GM23338 (cell line): Measurements from ENCODE around the gene PLCD4. TPM values are rescaled to one million over a fixed set of nuclear protein-coding genes. Genes with fewer than 3 reads are reported as not detected.

ENCODE experiments used
- ATAC-seq: fragments of 200-7000 bp; cut with Tn5 transposase; 3 replicates; pipeline ENCODE4 v1.9.1; 2020
- DNase-seq: peaks from one replicate; pipeline ENCODE4 v3.0.0-alpha.2; 2015; ENCODE audit warnings: low spot score
- H2AFZ ChIP-seq: fragments of 200-600 bp; sonication (generic); 2 replicates; pipeline ENCODE4 v1.8.0; 2016; ENCODE audit warnings: antibody characterized with exemption, mild to moderate bottlenecking, moderate library complexity
- H3F3A ChIP-seq: fragments of 200-600 bp; sonication (generic); replicated peaks from 2 replicates; pipeline ENCODE4 v1.8.0; 2017; ENCODE audit warnings: antibody characterized with exemption, mixed run types, low read depth
- H3K27ac ChIP-seq: fragments of 200-600 bp; sonication (generic); 2 replicates; pipeline ENCODE4 v1.6.1; 2016; ENCODE audit warnings: low read depth
- H3K27me3 ChIP-seq: fragments of 200-600 bp; sonication (generic); 2 replicates; pipeline ENCODE4 v1.8.0; 2016; ENCODE audit warnings: mild to moderate bottlenecking, mixed run types, moderate library complexity; ENCODE audit not compliant: insufficient read depth
- H3K36me3 ChIP-seq: fragments of 200-600 bp; sonication (generic); 2 replicates; pipeline ENCODE4 v1.8.0; 2016; ENCODE audit warnings: mild to moderate bottlenecking; ENCODE audit not compliant: insufficient read depth
- H3K4me1 ChIP-seq: fragments of 200-600 bp; sonication (generic); 2 replicates; pipeline ENCODE4 v1.8.0; 2016; ENCODE audit warnings: mild to moderate bottlenecking, moderate library complexity; ENCODE audit not compliant: insufficient read depth
- H3K4me2 ChIP-seq: fragments of 200-600 bp; sonication (generic); 2 replicates; pipeline ENCODE4 v1.7.1; 2017; ENCODE audit warnings: mixed run types
- H3K4me3 ChIP-seq: fragments of 200-600 bp; sonication (generic); 2 replicates; pipeline ENCODE4 v1.6.1; 2016; ENCODE audit warnings: mixed run types
- H3K79me2 ChIP-seq: fragments of 200-600 bp; sonication (generic); replicated peaks from 2 replicates; pipeline ENCODE4 v1.8.0; 2017; ENCODE audit warnings: mild to moderate bottlenecking; ENCODE audit not compliant: insufficient read depth
- H3K9me2 ChIP-seq: fragments of 200-600 bp; sonication (generic); 2 replicates; pipeline ENCODE4 v1.8.0; 2017; ENCODE audit not compliant: insufficient read depth
- H4K20me1 ChIP-seq: fragments of 200-600 bp; sonication (generic); replicated peaks from 2 replicates; pipeline ENCODE4 v1.8.0; 2017; ENCODE audit warnings: mild to moderate bottlenecking; ENCODE audit not compliant: insufficient read depth
- H3K27ac Mint-ChIP-seq: 2 replicates; pipeline ENCODE4 v1.8.0; 2020; ENCODE audit warnings: inconsistent platforms, mild to moderate bottlenecking, moderate library complexity, mixed read lengths
- H3K27me3 Mint-ChIP-seq: 3 replicates; pipeline ENCODE4 v1.8.0; 2022; ENCODE audit warnings: low read depth, mild to moderate bottlenecking, moderate library complexity, mixed read lengths, inconsistent platforms; ENCODE audit not compliant: insufficient read depth, poor library complexity
- H3K36me3 Mint-ChIP-seq: 3 replicates; pipeline ENCODE4 v1.8.0; 2021; ENCODE audit warnings: low read depth, mild to moderate bottlenecking, inconsistent platforms, moderate library complexity, mixed read lengths
- H3K4me1 Mint-ChIP-seq: 3 replicates; pipeline ENCODE4 v1.8.0; 2020; ENCODE audit warnings: mild to moderate bottlenecking, inconsistent platforms, mixed read lengths
- H3K4me3 Mint-ChIP-seq: 3 replicates; pipeline ENCODE4 v1.8.0; 2021; ENCODE audit warnings: moderate library complexity, mild to moderate bottlenecking, inconsistent platforms, mixed read lengths
- H3K9me3 Mint-ChIP-seq: 3 replicates; pipeline ENCODE4 v1.8.0; 2020; ENCODE audit warnings: moderate library complexity, mild to moderate bottlenecking, inconsistent platforms, mixed read lengths
- CREB1 ChIP-seq: fragments of 250-450 bp; sonication (Bioruptor Pico); IDR thresholded peaks from 2 replicates; pipeline ENCODE4 v1.5.0; 2020; ENCODE audit warnings: low read depth, mild to moderate bottlenecking, moderate library complexity
- EZH2phosphoT487 ChIP-seq: fragments of 200-600 bp; sonication (generic); IDR thresholded peaks from one replicate; pipeline ENCODE4 v1.8.1; 2018; ENCODE audit warnings: antibody characterized with exemption; ENCODE audit not compliant: unreplicated experiment
- NANOG ChIP-seq: IDR thresholded peaks from 2 replicates; pipeline ENCODE4 v1.6.1; 2016; ENCODE audit warnings: antibody characterized with exemption, borderline replicate concordance
- POLR2AphosphoS5 ChIP-seq: IDR thresholded peaks from 2 replicates; pipeline ENCODE4 v1.6.1; 2016; ENCODE audit warnings: antibody characterized with exemption, low read depth
- STAT1 ChIP-seq: IDR thresholded peaks from one replicate; pipeline ENCODE4 v1.6.1; 2016; ENCODE audit warnings: antibody characterized with exemption; ENCODE audit not compliant: unreplicated experiment
- ZNF114 ChIP-seq: fragments of 250-450 bp; sonication (Bioruptor Pico); IDR thresholded peaks from 2 replicates; pipeline ENCODE4 v1.5.0; 2020; ENCODE audit warnings: mild to moderate bottlenecking, moderate library complexity
- ZNF331 ChIP-seq: fragments of 250-450 bp; sonication (Bioruptor Pico); IDR thresholded peaks from 2 replicates; pipeline ENCODE4 v1.5.0; 2020; ENCODE audit warnings: low read depth, mild to moderate bottlenecking, moderate library complexity
- polyA plus RNA-seq: library from polyadenylated mRNA; unstranded; fragments of >200 nt; fragmentation: Nextera tagmentation; extraction: Ambion mirVana; gene quantifications from 2 replicates; pipeline ENCODE4 v1.2.1, GENCODE V29; 2016
- total RNA-seq: library from RNA; depleted of rRNA; stranded (reverse); fragments of >200 nt; shearing (Covaris generic); gene quantifications from 2 replicates; pipeline ENCODE4 v1.2.3, GENCODE V29; 2014
- TF ChIP-seq, protein P1 (sequence below): IDR thresholded peaks from 2 replicates; pipeline ENCODE4 v1.6.1; 2016; ENCODE audit warnings: antibody characterized with exemption
- TF ChIP-seq, protein P2 (sequence below): IDR thresholded peaks from one replicate; pipeline ENCODE4 v1.6.1; 2018; ENCODE audit warnings: antibody characterized with exemption; ENCODE audit not compliant: unreplicated experiment
- TF ChIP-seq, protein P3 (sequence below), 2 experiments: fragments of 200-600 bp in 1 of 2; sonication (generic) in 1 of 2; conservative IDR thresholded peaks; 2 replicates each; pipeline versions ENCODE4 v1.5.1 to v1.6.1; 2016 to 2017; ENCODE audit warnings: antibody characterized with exemption in 2 of 2, low read depth in 2 of 2, mild to moderate bottlenecking in 2 of 2, moderate library complexity in 1 of 2

The PLCD4 gene
- total and polyA plus RNA-seq, 2 experiments from 2014 or later = 0.80 to 1.3 TPM

DNA sequence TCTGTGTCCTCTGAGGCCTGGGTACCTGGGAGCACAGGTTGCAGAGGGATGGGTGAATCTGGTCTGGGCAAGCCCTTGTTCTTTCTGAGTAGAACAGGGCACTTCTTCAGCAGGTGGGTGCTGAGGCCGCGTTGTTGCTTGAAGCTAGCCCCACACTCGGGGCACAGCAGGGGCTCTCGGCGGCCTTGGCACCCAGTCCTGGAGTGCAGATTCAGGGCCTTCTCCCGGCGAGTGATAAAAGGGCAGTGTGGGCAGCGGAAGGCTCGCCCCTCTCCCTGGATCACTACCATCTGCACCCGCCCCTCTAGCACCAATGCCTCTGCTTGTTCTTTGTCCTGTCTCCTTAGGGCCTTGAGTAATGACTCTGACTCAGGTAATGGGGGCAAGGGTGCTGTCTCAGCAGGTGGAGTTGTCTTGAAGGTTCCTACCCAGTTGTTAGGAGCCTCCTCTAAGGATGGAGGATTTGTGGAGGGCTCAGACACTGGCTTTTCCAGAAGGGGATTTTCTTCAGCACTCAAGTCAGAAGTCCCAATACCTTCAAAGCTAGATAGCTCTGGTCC is 36.1 kb downstream of the PLCD4 start (continued):
- TF ChIP-seq ZNF114 (CRISPR knock-in tag) (no peak), ZNF331 (no peak), CREB1 (CRISPR knock-in tag) (no peak), POLR2AphosphoS5 (no peak), STAT1 (no peak), NANOG (no peak)
- TF ChIP-seq, protein P1, sequence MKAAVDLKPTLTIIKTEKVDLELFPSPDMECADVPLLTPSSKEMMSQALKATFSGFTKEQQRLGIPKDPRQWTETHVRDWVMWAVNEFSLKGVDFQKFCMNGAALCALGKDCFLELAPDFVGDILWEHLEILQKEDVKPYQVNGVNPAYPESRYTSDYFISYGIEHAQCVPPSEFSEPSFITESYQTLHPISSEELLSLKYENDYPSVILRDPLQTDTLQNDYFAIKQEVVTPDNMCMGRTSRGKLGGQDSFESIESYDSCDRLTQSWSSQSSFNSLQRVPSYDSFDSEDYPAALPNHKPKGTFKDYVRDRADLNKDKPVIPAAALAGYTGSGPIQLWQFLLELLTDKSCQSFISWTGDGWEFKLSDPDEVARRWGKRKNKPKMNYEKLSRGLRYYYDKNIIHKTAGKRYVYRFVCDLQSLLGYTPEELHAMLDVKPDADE = no peak
- TF ChIP-seq, protein P2, sequence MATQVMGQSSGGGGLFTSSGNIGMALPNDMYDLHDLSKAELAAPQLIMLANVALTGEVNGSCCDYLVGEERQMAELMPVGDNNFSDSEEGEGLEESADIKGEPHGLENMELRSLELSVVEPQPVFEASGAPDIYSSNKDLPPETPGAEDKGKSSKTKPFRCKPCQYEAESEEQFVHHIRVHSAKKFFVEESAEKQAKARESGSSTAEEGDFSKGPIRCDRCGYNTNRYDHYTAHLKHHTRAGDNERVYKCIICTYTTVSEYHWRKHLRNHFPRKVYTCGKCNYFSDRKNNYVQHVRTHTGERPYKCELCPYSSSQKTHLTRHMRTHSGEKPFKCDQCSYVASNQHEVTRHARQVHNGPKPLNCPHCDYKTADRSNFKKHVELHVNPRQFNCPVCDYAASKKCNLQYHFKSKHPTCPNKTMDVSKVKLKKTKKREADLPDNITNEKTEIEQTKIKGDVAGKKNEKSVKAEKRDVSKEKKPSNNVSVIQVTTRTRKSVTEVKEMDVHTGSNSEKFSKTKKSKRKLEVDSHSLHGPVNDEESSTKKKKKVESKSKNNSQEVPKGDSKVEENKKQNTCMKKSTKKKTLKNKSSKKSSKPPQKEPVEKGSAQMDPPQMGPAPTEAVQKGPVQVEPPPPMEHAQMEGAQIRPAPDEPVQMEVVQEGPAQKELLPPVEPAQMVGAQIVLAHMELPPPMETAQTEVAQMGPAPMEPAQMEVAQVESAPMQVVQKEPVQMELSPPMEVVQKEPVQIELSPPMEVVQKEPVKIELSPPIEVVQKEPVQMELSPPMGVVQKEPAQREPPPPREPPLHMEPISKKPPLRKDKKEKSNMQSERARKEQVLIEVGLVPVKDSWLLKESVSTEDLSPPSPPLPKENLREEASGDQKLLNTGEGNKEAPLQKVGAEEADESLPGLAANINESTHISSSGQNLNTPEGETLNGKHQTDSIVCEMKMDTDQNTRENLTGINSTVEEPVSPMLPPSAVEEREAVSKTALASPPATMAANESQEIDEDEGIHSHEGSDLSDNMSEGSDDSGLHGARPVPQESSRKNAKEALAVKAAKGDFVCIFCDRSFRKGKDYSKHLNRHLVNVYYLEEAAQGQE = no peak
- TF ChIP-seq, protein P3, sequence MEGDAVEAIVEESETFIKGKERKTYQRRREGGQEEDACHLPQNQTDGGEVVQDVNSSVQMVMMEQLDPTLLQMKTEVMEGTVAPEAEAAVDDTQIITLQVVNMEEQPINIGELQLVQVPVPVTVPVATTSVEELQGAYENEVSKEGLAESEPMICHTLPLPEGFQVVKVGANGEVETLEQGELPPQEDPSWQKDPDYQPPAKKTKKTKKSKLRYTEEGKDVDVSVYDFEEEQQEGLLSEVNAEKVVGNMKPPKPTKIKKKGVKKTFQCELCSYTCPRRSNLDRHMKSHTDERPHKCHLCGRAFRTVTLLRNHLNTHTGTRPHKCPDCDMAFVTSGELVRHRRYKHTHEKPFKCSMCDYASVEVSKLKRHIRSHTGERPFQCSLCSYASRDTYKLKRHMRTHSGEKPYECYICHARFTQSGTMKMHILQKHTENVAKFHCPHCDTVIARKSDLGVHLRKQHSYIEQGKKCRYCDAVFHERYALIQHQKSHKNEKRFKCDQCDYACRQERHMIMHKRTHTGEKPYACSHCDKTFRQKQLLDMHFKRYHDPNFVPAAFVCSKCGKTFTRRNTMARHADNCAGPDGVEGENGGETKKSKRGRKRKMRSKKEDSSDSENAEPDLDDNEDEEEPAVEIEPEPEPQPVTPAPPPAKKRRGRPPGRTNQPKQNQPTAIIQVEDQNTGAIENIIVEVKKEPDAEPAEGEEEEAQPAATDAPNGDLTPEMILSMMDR (conservative IDR thresholded peaks at IDR 0.05; ENCODE audit: low read depth in 2 of 2) = no peak

DNA sequence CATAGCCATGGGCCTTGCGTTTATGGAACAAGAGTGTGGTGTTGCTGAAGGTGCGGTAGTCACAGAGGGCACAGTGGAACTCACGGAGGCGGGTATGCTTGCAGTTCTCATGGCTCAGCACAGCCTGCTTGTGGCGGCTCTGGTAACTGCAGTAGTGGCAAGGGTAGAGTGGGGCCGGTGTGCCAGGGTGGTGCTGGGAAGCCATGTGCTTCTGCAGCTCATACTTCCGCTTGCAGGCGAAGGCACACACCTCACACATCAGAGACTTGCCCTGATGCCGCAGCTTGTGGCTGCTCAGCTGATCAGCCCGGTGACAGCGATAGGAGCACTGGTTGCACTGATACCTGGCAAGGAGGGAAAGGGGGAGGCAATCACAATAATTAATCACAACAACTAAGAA is 37.0 kb downstream of the PLCD4 start:
- Histone ChIP-seq H4K20me1 (peaks cover 18% of the 10 kb centered on the region), H3K27ac (no peak overlapping the region), H3K79me2 (0 out of 2 replicates have a peak, but pooled peaks cover 7% of the 10 kb centered on the region), H3K9me2 (no peaks in the 10 kb centered on the region), H3F3A (no peaks in the 10 kb centered on the region), H3K4me3 (no peak overlapping the region), H3K4me2 (no peak overlapping the region), H3K4me1 (no peaks in the 10 kb centered on the region), H3K36me3 (peaks cover 38% of the 10 kb centered on the region), H2AFZ (no peak overlapping the region), H3K27me3 (no peaks in the 10 kb centered on the region)
- Mint-ChIP-seq H3K4me3 (no peak overlapping the region), H3K4me1 (no peaks in the 10 kb centered on the region), H3K9me3 (no peaks in the 10 kb centered on the region), H3K27ac (no peak overlapping the region), H3K36me3 (peaks cover 76% of the 10 kb centered on the region), H3K27me3 (peaks cover 6% of the 10 kb centered on the region)
- ATAC-seq = peak; percentile 27; the same call in 2 of the 3 replicates
- no peak for DNase-seq
- TF ChIP-seq, protein P2 = no peak
- TF ChIP-seq ZNF331 (no peak), EZH2phosphoT487 (no peak), ZNF114 (CRISPR knock-in tag) (no peak)
- TF ChIP-seq, protein P3 (conservative IDR thresholded peaks at IDR 0.05; ENCODE audit: low read depth in 2 of 2) = no peak; a peak in 1 of 4 replicates
